Measurements from ENCODE around the gene SSBP4.
A peak's percentile ranks its signal among the peaks of the same experiment; 100 is the strongest.

SSBP4 gene

GRCh38 chr19:18461471-18461870 is 42.3 kb downstream of the SSBP4 start:
- TF ChIP-seq FOXP2 (optimal IDR thresholded peaks at IDR 0.05; ENCODE audit: borderline replicate concordance, extremely low read depth, extremely low read length, insufficient read depth) (no peak), SIN3A (IDR thresholded peaks at IDR 0.05; ENCODE audit: borderline replicate concordance, insufficient read depth, low read length) (no peak), POLR2AphosphoS5 (IDR thresholded peaks at IDR 0.05; ENCODE audit: low read depth, low read length) (no peak)
- TF ChIP-seq, protein P1, sequence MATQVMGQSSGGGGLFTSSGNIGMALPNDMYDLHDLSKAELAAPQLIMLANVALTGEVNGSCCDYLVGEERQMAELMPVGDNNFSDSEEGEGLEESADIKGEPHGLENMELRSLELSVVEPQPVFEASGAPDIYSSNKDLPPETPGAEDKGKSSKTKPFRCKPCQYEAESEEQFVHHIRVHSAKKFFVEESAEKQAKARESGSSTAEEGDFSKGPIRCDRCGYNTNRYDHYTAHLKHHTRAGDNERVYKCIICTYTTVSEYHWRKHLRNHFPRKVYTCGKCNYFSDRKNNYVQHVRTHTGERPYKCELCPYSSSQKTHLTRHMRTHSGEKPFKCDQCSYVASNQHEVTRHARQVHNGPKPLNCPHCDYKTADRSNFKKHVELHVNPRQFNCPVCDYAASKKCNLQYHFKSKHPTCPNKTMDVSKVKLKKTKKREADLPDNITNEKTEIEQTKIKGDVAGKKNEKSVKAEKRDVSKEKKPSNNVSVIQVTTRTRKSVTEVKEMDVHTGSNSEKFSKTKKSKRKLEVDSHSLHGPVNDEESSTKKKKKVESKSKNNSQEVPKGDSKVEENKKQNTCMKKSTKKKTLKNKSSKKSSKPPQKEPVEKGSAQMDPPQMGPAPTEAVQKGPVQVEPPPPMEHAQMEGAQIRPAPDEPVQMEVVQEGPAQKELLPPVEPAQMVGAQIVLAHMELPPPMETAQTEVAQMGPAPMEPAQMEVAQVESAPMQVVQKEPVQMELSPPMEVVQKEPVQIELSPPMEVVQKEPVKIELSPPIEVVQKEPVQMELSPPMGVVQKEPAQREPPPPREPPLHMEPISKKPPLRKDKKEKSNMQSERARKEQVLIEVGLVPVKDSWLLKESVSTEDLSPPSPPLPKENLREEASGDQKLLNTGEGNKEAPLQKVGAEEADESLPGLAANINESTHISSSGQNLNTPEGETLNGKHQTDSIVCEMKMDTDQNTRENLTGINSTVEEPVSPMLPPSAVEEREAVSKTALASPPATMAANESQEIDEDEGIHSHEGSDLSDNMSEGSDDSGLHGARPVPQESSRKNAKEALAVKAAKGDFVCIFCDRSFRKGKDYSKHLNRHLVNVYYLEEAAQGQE (IDR thresholded peaks at IDR 0.05; ENCODE audit: insufficient read depth in 1 of 2, low read depth in 2 of 2, low read length in 2 of 2), result no peak

GRCh38 chr19:18464646-18465045 is 45.4 kb downstream of the SSBP4 start:
- TF ChIP-seq FOXP2 (optimal IDR thresholded peaks at IDR 0.05; ENCODE audit: borderline replicate concordance, extremely low read depth, extremely low read length, insufficient read depth), result peak; percentile 25
- TF ChIP-seq, protein P1 (IDR thresholded peaks at IDR 0.05; ENCODE audit: insufficient read depth in 1 of 2, low read depth in 2 of 2, low read length in 2 of 2), result no peak

DNA sequence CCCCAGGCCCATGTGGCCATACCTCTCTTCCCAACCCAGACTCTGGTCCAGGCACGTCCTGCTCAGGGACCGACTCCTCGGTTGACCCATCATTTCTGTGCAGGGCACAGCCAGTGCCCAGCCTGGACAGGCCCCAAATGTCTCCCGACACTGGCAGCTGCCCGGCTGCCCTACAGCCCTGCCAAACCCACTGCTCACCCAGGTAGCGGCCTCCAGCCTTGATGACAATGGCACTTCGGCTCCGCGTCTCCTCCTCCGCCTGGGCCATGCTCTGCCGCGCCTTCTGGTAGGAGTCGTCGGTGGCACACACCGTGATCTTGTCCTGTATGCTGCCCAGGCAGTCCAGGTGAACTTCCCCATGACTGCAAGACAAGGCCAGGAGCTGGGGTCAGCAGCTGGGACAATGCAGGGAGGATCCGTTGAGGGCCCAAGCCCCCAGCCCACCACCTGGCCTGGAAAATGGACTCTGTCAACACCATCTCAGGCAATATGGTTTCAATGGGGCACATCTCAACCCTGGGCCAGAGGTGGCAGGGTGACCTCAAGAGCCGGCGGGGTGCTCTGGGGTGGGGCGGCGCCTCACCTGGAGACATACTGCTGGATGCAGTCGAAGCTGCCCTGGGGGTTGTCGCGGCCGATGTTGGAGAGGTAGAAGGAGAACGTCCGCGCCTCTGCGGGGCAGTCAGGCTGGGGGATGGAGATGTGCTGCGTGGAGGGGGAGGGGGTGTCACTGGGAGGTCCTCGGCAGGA is 46.2 kb downstream of the SSBP4 start:
- no peak for TF ChIP-seq SIN3A (IDR thresholded peaks at IDR 0.05; ENCODE audit: borderline replicate concordance, insufficient read depth, low read length)

DNA sequence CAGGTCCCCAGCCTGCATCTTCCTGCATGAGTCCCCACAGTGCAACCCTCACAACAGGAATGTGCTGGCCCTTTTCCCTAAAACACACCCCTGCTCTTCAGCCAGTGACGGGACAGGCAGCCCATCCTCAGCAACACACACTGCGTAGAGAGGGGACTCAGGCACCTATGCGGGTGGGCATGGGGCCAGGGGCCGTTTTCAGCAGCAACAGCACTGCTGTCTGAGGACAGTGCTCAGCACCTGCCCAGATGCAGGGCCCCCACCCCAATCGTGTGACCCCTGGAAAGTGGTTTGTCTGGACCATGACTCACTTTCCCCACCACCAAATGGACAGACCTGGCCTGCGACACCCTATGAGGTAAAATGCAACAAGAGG is 46.8 kb downstream of the SSBP4 start:
- TF ChIP-seq FOXP2 (optimal IDR thresholded peaks at IDR 0.05; ENCODE audit: borderline replicate concordance, extremely low read depth, extremely low read length, insufficient read depth) (no peak), SIN3A (IDR thresholded peaks at IDR 0.05; ENCODE audit: borderline replicate concordance, insufficient read depth, low read length) (no peak), TAF1 (IDR thresholded peaks at IDR 0.05; ENCODE audit: borderline replicate concordance, insufficient read depth, low read length) (no peak), POLR2AphosphoS5 (IDR thresholded peaks at IDR 0.05; ENCODE audit: low read depth, low read length) (no peak)
- TF ChIP-seq, protein P1 (IDR thresholded peaks at IDR 0.05; ENCODE audit: insufficient read depth in 1 of 2, low read depth in 2 of 2, low read length in 2 of 2), result no peak

- TF ChIP-seq TAF1 (IDR thresholded peaks at IDR 0.05; ENCODE audit: borderline replicate concordance, insufficient read depth, low read length), result no peak
- TF ChIP-seq FOXP2 (optimal IDR thresholded peaks at IDR 0.05; ENCODE audit: borderline replicate concordance, extremely low read depth, extremely low read length, insufficient read depth), result no peak
Measured at GRCh38 chr19:18466354-18466753, 47.2 kb downstream of the SSBP4 start.

DNA sequence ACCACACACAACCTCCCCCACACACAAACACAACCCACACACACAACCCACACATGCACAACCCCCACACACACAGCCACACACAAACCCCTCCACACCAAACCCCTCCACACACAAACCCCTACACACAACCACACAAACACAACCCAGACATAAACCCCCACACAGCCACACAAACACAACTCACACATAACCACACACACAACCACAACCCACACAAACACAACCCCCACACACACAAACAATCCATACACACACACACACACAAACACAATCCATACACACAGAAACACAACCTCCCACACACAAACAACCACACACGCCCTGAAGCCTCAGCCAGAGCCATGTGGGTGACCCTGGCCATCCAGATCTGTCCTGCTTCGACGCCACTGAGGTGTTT is 48.8 kb downstream of the SSBP4 start:
- TF ChIP-seq TAF1 (IDR thresholded peaks at IDR 0.05; ENCODE audit: borderline replicate concordance, insufficient read depth, low read length) (no peak), POLR2AphosphoS5 (IDR thresholded peaks at IDR 0.05; ENCODE audit: low read depth, low read length) (no peak), FOXP2 (optimal IDR thresholded peaks at IDR 0.05; ENCODE audit: borderline replicate concordance, extremely low read depth, extremely low read length, insufficient read depth) (no peak), SIN3A (IDR thresholded peaks at IDR 0.05; ENCODE audit: borderline replicate concordance, insufficient read depth, low read length) (no peak)
- TF ChIP-seq, protein P1 (IDR thresholded peaks at IDR 0.05; ENCODE audit: insufficient read depth in 1 of 2, low read depth in 2 of 2, low read length in 2 of 2), result no peak

Measured in PFSK-1 (cell line).